ENCODE measurements around the gene KRTAP6-1.

Gene KRTAP6-1, protein sequence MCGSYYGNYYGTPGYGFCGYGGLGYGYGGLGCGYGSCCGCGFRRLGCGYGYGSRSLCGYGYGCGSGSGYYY

DNA sequence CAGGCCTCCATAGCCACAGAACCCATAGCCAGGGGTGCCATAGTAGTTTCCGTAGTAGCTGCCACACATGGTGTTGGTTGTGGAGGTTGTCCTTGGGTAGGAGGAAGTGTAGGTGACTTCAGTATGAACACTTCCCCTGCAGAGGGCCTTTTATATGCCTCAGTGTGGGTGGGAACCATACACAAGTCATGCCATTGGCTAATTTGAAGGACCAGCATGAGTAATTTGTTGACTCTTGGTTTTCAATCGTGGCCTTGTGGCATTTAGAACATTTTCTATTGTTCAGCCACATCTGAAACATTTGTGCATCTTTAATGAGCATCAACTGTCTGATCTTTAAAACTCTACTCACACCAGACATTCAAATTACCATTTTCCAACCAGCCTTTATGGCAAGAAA lies at the start of gene KRTAP6-1:
Gene KRTAP6-1 (minus strand): TSS at position 95 of the 400 bp plus-strand sequence. CDS start 26 bp downstream, at position 69.
- no peak for DNase-seq

DNA sequence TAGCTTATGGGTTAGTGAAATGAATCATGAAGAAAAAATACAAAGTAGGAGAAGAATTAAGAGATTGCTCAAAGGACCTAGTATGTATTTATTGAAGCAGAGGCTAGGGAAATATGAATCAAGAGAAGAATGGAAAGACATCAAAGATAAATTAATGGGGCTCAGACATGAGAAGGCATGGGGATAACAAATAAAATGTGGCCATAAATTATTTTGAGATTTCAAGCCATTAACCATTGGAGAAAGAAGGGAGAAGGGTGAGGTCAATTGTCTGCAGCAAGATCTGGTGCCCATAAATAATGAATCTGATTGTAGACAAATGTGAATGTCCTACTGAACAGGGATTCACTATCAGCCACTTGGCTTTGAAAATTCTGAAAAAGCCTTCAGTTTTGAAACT lies 39.2 kb upstream of the KRTAP6-1 start:
- DNase-seq: no peak

DNA sequence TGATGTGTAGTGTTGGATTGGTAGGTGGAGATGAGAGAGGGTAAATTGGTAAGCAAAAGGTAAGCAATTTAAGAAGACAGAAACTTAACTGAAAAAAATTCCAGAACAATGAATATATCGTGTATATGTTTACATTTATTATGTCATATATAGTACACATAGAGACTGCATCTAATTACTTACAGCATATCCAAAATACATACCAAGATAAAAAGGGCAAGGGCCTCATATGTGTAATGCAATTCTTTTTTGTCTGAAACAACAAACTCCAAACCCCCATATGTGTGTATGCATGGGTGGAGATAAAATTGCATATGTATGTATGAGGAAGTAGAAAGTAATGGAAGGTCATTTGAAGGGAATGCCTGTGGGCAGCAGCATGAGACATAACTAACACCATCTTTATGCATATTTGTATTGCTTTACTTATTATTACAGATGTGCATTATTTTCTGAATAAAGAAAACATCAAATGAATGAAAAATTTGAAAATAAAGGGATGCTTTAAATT lies 33.2 kb upstream of the KRTAP6-1 start:
- no peak for DNase-seq

DNA sequence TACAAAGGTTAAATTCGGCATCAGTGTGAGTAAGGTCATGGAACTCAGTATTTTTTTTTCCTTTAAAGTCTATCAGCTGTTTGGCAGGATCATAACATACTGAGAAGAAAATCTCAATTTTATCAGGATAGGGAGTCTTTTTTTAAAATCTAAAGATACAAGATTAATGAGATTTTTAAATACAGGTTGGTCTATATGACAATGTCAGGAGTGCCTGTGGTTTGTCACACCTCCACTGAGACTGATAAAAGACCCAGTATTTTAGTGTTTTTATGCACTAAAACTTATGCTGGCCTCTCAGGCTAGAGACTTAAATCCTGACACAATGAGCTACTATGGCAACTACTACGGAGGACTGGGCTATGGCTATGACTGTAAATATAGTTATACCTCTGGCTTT lies 28.8 kb upstream of the KRTAP6-1 start, which contains the start of gene KRTAP20-3:
Gene KRTAP20-3 (plus strand): TSS at position 301 of the 400 bp plus-strand sequence.
- no peak for DNase-seq

DNA sequence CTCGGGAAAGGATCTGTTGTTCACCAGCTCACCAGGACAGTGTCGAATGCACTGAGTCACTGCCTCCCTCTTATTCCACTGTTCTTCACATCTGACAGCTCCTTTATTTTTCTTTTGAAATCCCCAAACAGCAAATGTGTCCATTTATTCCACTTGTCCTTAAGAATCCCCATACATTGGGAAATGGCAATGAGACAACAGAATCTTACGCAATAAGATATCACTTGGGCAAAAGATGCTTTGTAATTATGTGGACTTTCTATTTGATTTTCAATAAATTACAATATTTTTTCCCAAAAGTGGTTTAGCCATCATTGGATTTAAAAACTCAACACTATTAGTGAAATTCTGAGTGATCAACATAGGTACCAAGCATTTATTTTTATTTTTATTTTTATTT lies 25.0 kb upstream of the KRTAP6-1 start:
- no peak for DNase-seq

DNA sequence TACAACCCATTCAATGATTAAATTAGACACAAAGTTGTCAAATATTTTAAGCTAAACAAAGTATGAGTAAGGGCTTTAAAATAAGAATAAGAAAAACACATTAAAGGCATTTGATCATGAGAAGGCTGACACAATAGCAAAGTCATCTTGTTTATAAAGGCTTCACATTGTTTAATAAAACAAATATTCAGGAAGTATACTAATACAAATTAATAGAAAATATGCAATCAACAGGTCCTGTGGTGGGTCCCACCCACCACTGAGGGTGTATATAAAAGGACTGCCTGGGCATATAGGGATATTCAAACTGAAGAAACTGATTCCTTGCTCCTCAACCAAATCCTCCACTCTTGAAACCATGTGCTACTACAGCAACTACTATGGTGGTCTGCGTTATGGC lies 21.2 kb upstream of the KRTAP6-1 start, which contains the start of gene KRTAP20-2:
Gene KRTAP20-2 (plus strand): TSS at position 301 of the 400 bp plus-strand sequence. CDS start 58 bp downstream, at position 359.
- no peak for DNase-seq

DNA sequence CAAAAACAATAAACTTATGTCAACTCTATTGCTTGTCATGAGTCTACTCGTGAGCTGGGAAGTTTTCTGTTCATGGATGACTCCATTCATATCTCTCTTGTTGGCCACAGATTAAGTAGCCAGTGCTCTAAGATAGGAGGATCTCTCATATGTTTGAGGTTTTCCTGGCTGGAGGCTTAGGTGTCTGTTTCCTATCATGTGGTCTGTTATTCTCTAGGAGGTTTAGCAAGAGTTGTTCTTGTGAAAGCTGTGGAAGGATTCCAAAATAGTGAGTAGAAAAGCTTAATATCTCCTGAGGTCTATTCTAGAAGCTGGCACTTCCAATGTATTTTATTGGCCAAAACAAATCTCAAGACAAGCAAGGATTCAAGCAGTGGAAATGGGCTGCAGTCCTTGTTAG lies 15.5 kb upstream of the KRTAP6-1 start:
- no peak for DNase-seq

DNA sequence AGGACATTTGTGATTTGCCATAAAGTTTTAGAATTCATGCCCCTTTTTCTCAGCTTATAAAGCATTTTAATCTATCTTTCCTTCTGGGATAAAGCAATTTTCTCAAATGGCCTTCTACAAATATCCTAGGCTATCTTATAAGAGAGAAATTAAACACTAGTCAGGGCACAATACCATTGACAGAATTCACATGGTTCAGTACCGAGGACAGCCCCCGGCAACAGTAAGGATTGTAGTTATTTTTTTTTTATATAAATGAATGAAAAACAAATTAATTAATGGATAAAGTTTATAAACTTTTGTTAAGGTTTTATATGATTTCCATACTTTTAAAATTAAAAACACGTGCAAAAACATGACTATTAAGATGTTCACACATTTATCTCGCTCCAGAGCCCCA lies 14.4 kb upstream of the KRTAP6-1 start:
- DNase-seq: no peak

DNA sequence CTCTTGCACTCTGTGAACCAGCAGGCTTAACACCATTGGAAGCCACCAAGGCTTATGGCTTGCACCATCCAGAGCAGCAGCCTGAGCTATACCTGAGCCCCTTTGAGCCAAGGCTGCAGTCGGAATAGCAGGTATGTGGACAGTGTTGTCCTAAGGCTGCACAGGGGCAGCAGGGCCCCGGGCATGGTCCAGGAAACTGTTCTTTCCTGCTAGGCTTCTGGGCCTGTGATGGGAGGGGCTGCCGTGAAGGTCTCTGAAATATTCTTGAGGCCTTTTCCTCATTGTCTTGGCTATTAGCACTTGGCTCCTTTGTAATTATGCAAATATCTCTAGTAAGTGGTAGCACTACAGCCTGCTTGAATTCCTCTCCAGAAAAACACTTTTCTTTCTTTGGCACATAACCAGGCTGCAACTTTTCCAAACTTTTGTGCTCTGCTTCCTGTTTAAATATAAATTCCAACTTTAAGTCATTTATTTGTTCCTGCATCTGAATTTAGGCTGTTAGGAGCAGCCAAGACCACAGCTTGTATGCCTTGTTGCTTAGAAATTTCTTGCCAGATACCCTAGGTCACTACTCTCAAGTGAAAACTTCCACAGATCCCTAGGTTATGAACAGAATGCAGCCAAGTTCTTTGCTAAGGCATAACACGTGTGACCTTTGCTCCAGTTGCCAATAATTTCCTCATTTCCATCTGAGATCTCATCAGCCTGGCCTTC lies 11.9 kb upstream of the KRTAP6-1 start:
- DNase-seq: no peak

DNA sequence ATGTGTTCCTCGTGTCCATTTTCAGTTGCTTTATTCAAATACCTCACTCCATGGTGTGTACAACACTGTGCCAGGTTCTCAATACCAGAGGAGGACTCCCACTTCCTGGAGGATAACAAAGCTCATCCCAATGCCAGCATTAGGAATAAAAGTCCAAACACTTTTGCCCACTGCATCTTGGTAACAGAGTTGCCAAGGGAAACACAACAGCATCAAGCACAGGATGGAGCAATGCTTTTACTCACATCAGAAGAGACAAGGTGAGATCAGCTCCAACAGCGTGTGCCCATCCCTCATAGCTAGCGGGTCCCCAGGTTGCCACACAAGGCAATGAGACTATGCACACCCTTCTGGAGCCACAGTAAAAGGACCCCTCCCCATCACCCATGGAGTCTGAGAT lies 9.6 kb upstream of the KRTAP6-1 start:
- DNase-seq: no peak

DNA sequence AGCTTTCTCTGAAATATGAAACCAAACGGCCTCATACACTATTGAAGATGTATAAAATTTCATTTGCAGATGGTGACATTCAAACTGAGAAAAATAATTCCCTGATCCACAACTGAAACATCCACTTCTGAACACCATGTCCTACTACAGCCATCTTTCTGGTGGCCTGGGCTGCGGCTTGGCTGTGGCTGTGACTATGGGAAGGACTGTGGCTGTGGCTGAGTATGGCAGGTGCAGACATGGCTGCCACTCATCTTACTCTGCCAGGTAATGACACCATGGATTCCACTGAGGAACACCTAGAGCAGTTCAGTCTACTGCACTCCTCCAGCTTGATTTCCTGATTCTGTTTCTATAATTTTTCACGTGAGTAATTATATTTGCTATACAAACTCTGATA lies 6.8 kb upstream of the KRTAP6-1 start, which contains the start of gene KRTAP20-4:
Gene KRTAP20-4 (plus strand): TSS at position 106 of the 400 bp plus-strand sequence.
- DNase-seq: no peak

DNA sequence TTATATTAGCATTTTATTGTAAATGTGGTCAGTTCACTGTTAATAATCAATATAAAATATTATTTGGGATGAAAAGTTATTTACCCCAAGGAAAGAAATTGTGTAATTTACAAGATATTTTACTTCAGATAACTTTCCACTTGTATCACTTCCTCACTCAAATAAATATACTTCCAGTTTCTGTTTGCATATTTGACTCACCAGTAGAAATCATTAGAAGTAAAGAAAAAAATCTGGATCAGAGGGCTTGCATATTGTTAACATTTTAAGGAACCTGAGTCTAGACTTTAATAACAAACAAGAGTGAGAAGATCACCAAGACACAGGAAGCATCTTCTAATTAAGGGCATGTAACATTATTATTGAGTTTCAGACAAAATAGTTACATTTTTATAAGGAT lies 6.3 kb upstream of the KRTAP6-1 start:
- no peak for DNase-seq

DNA sequence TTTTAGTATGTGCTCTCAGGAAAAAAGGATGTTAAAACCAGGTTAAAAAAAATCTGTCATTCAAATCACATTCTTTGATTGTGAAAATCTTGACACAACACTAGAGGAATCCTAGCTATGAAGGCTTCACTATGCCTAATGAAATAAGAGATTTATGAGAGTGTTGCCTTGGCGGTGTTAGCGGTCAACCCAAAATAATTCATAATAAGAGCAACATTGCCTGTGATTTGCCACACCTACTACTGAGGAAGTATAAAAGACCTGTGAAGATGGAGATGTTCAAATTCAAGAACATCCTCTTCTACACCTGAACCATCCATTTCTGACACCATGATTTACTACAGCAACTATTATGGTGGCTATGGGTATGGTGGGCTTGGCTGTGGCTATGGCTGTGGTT lies 2.4 kb upstream of the KRTAP6-1 start, which contains the start of gene KRTAP20-1:
Gene KRTAP20-1 (plus strand): TSS at position 301 of the 400 bp plus-strand sequence. CDS start 30 bp downstream, at position 331.
- no peak for DNase-seq

DNA sequence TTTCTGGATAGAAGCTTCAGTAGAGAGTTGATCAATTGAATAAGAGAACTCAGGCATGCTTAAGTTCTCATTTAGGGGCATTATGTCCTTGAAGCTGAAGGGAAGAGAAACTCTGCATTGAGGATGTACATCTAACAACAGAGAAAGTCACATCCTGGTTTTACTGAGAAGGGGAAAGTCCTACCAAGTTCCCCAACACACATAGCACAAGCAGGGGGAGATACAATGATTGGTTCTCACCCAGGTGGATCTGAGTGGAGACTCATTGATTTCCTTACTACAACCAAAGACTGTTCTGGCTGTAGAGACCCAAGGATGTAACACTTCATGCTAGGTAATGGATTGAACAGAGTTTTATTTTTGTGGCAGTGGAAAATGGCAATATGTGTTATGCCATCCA lies 1.5 kb upstream of the KRTAP6-1 start:
- DNase-seq: no peak

DNA sequence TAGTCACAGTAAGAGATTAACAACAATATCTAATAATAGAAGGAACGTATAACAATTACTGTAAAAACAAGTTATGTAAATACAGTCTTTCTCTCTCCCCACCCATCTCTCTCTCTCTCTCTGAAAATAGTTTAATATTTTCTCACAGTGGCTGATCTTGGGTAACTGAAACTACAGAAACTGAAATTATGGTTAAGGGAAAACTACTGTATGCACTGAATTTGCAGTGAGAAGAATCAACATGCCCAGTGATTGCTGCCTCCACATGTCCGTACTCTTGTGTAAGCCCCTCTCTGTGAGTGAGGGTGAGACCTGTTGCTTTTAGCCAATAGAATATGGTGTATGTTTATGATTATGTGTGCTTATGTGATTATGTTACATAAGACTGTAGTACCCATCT lies 1.6 kb downstream of the KRTAP6-1 start:
- DNase-seq: no peak

DNA sequence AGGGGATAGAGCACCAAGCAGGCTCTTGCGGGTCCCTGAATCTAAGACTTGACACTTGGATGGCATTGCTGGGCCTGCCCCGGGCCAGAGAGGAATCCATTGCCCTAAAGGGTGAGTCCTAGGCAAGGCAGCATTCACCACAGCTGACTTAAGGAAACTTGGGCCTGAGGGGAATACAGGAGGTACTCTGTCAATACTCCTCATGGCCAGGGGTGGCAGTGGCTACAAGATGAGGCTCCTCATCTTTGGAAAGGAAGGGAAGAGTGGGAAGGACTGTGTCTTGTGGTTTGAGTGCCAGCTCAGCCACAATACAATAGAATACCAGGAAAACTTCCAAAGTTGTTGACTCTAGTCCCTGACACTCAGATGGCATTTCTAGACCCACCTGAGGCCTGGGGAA lies 7.8 kb downstream of the KRTAP6-1 start:
- no peak for DNase-seq

DNA sequence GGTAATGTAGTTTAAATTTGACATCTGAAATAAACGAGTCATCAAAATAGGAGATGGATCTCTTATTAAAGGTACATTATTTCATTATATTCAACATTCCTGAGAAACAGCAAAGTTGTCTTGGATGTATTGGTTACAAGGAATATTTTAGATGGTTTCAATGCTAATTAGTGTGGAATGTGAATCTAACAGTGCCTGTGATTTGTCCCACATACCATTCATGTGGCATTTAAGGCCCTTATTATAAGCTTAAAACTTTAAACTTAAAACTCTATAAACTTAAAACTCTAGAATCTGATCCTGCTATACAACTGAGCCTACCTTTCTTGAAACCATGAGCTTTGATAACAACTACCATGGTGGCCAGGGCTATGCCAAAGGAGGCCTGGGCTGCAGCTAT lies 12.9 kb downstream of the KRTAP6-1 start, which contains the start of gene KRTAP22-1:
Gene KRTAP22-1 (plus strand): TSS at position 301 of the 400 bp plus-strand sequence.
- no peak for DNase-seq

DNA sequence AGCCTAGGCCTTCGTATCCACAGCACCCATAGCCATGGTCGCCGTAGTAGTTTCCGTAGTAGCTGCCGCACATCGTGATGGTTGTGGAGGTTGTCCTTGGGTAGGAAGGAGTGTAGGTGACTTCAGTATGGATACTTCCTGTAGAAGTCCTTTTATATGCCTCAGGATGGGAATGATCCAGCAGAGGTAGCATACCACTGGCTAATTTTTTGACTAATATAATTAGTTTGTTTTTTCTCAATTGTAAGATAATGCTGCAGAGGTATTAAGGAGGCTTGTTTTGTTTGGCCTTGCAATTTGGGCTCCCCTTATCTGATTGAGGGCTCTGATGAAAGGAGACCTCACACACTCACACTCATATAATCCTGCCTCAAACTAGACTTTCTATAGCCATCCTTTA lies 14.9 kb downstream of the KRTAP6-1 start, which contains the start of gene KRTAP6-2:
Gene KRTAP6-2 (minus strand): TSS at position 101 of the 400 bp plus-strand sequence. CDS start 28 bp downstream, at position 73.
- no peak for DNase-seq

DNA sequence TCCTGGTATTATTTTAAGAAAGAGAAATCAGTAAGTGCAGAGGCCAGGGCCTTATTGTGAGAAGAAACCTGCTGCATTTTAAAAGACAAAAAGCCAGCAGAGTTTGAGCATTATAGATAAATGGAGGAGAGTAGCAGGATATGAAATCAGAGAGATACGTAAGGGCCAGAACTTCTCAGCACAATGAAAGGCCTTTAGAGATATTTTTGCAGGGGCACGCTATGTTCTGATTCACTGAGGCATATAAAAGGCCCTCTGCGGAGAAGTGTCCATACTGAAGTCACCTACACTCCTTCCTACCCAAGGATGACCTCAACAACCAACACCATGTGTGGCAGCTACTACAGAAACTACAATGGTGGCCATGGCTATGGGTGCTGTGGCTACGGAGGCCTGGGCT lies 21.6 kb downstream of the KRTAP6-1 start, which contains the start of gene KRTAP6-3:
Gene KRTAP6-3 (plus strand): TSS at position 301 of the 400 bp plus-strand sequence. CDS start 6 bp downstream, at position 307.
- DNase-seq: no peak

DNA sequence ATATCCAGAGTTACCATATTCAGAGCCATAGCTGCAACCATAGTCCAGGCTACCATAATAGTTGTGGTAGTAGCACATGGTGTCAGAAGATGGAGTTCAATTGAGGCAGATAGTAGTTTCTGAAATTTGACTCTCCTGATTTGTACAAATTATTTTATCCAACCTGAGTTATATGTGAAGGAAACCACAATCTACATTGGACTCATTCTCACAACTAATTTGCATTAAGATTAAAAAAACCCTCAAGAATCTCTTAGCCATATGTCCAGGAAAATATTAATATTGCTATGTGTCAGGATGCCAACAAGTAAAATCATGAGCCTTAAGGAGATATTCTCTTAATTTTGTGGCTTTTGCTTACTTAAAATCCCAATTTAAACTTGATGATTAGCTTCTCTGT lies 23.4 kb downstream of the KRTAP6-1 start, which contains the start of gene KRTAP22-2:
Gene KRTAP22-2 (minus strand): TSS at position 101 of the 400 bp plus-strand sequence.
- no peak for DNase-seq

DNA sequence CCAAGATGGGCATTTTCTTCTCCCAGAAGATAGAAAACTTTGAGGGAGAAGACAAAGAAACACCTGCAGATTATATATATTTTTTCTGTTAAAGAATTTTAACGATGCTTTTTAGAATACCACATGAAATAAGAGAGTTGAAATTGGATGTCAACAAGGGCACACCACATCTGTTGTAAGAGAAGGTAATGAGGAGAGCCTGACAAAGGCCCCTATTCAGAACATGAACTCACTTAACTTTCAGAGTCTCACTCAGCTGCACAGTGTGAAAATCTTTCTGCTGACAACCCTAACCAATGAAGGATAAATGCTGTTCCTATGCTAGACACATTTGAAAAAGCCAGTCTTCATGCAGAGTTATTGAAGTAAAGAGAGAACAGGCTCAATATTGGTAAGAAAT lies 30.9 kb downstream of the KRTAP6-1 start:
- no peak for DNase-seq

DNA sequence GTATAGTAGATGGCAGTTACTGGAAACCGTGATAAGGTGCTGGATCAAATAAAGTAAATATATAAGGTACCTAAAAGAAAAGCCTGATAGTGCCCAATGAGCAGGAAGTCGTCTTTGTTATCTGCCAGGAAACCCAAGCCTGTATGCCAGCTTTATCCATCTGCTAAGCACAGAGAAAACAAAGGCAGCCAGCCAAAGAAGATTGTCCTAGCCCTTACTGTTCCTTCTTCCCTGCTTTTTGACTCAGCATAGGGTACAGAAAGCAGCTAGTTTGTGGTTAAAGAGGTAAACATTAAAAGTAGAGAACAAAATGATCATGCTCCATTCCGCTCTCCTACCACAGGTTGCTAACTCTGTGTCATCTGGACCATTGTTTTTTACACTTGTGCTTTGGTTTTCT lies 33.6 kb downstream of the KRTAP6-1 start:
- DNase-seq: no peak

DNA sequence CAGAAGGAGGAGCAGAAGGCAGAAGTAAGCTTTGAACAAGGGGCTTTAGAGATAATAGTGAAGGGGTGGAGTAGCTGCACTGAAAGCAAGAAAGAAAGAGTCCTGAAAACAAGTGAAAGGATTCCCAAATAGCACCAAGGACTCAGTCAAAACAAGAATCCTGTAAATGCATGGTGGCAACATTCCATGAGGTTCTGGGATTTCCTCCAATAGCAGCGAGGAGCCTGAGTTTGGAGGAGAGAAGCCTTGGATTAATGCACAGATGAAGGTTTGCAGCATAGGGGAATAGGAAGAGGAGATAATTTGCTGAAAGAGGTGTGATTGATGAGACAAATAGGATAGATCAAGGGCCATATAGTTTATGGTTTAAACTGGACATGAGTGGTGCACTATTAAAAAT lies 34.4 kb downstream of the KRTAP6-1 start:
- no peak for DNase-seq

DNA sequence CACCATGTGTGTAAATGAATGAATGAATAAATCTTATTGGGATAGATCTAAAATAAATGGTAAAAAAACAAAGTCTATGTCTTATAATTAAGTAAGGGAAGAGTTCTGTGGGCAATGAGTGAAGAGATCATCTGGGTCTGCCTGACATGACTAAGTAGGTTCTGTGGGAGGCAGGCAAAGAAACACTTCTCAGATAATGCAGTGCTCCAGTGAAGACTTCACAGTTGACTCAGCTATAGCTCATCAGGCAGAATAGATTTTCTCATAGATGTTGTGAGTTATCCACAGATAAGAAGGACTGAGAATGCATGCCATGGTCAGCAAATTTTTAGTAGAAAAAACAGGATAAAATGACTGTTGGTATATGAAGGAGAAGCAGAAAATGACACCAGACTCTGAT lies 36.0 kb downstream of the KRTAP6-1 start:
- no peak for DNase-seq
